HUES64 (cell line): Measurements from ENCODE around the gene SERTAD2. TPM values are rescaled to one million over a fixed set of nuclear protein-coding genes. Genes with fewer than 3 reads are reported as not detected.
A peak's percentile ranks its signal among the peaks of the same experiment; 100 is the strongest.

ENCODE experiments used
- H3K27ac ChIP-seq: 2 replicates; pipeline ENCODE4 v1.7.0; 2013; ENCODE audit warnings: low read depth, low read length, inconsistent platforms
- H3K27me3 ChIP-seq: 2 replicates; pipeline ENCODE4 v1.6.1; 2013; ENCODE audit warnings: mild to moderate bottlenecking, low read length; ENCODE audit not compliant: insufficient read depth
- H3K36me3 ChIP-seq: 2 replicates; pipeline ENCODE4 v1.6.1; 2013; ENCODE audit warnings: mild to moderate bottlenecking, low read length; ENCODE audit not compliant: insufficient read depth
- H3K4me1 ChIP-seq: 2 replicates; pipeline ENCODE4 v1.6.1; 2013; ENCODE audit warnings: mild to moderate bottlenecking, low read length, moderate library complexity; ENCODE audit not compliant: insufficient read depth
- H3K4me3 ChIP-seq: 2 replicates; pipeline ENCODE4 v1.5.1; 2013; ENCODE audit warnings: mild to moderate bottlenecking, low read length, moderate library complexity
- H3K9ac ChIP-seq: 2 replicates; pipeline ENCODE4 v1.6.1; 2013; ENCODE audit warnings: mild to moderate bottlenecking, low read depth, low read length
- H3K9me3 ChIP-seq: 2 replicates; pipeline ENCODE4 v1.6.1; 2013; ENCODE audit warnings: low read depth, low read length; ENCODE audit not compliant: insufficient read depth
- WGBS: fragments of 150-250, 120-280 bp; methylation state at CpG from one replicate; pipeline ENCODE4 v1.1.7; 2013; ENCODE audit warnings: missing lambda C conversion rate; 5-methylcytosine and 5-hydroxymethylcytosine counted together
- polyA plus RNA-seq, 2 experiments: library from polyadenylated mRNA; stranded (reverse); fragments of 50-300 nt; gene quantifications; one replicate each; pipeline ENCODE4 v1.2.3, GENCODE V29; 2013

SERTAD2 gene
- polyA plus RNA-seq (2013, experiment 1 of 2): 5.4 TPM
- 8.2 TPM for polyA plus RNA-seq (2013, experiment 2 of 2)

GRCh38 chr2:64653109-64654062 is at the start of gene SERTAD2:
SERTAD2 (minus strand) TSS chr2:64653913; CDS start chr2:64636871, 17,042 bp downstream.
- Histone ChIP-seq H3K4me1 (peaks cover 36% of the 10 kb centered on the region), H3K27ac (peak within 1 kb of the TSS; percentile 99), H3K9ac (peak within 1 kb of the TSS; percentile 91), H3K4me3 (peak within 1 kb of the TSS; percentile 65), H3K9me3 (no peaks in the 10 kb centered on the region), H3K27me3 (peaks cover 39% of the 10 kb centered on the region), H3K36me3 (no peaks in the 10 kb centered on the region)
- under 1% methylated on average over 108 of the region's 109 CpGs for WGBS

- no peak overlapping the region for H3K4me3 ChIP-seq
- WGBS: 97% methylated on average over 5 of the region's 5 CpGs
- peaks cover 9% of the 10 kb centered on the region; the same call in 1 of the 2 replicates for H3K4me1 ChIP-seq
- no peak overlapping the region for H3K9ac ChIP-seq
- H3K27me3 ChIP-seq: no peaks in the 10 kb centered on the region
- no peaks in the 10 kb centered on the region for H3K9me3 ChIP-seq
- no peaks in the 10 kb centered on the region for H3K36me3 ChIP-seq
- H3K27ac ChIP-seq: no peak overlapping the region
Measured at GRCh38 chr2:64700133-64700809, 46.6 kb upstream of the SERTAD2 start.

GRCh38 chr2:64699712-64700111 is 46.0 kb upstream of the SERTAD2 start:
- H3K4me3 ChIP-seq: no peak overlapping the region
- no peaks in the 10 kb centered on the region for H3K36me3 ChIP-seq
- peaks cover 9% of the 10 kb centered on the region; the same call in 1 of the 2 replicates for H3K4me1 ChIP-seq
- no peaks in the 10 kb centered on the region for H3K9me3 ChIP-seq
- H3K9ac ChIP-seq: no peak overlapping the region
- H3K27ac ChIP-seq: no peak overlapping the region
- WGBS: 86% methylated on average over 8 of the region's 8 CpGs
- H3K27me3 ChIP-seq: no peaks in the 10 kb centered on the region

GRCh38 chr2:64698668-64699444 is 45.1 kb upstream of the SERTAD2 start:
- H3K27me3 ChIP-seq: no peaks in the 10 kb centered on the region
- H3K36me3 ChIP-seq: no peaks in the 10 kb centered on the region
- WGBS: 90% methylated on average over 4 of the region's 4 CpGs
- H3K9me3 ChIP-seq: no peaks in the 10 kb centered on the region
- H3K9ac ChIP-seq: no peak overlapping the region
- no peak overlapping the region for H3K4me3 ChIP-seq
- no peak overlapping the region for H3K27ac ChIP-seq
- peaks cover 9% of the 10 kb centered on the region; the same call in 1 of the 2 replicates for H3K4me1 ChIP-seq

- Histone ChIP-seq H3K27ac (no peak overlapping the region), H3K36me3 (no peaks in the 10 kb centered on the region), H3K9ac (no peak overlapping the region), H3K9me3 (no peaks in the 10 kb centered on the region), H3K4me3 (no peak overlapping the region), H3K4me1 (peaks cover 9% of the 10 kb centered on the region; the same call in 1 of the 2 replicates), H3K27me3 (no peaks in the 10 kb centered on the region)
- 80% methylated on average over 2 of the region's 2 CpGs for WGBS
Measured at GRCh38 chr2:64698177-64698643, 44.5 kb upstream of the SERTAD2 start.

- Histone ChIP-seq H3K4me3 (no peak overlapping the region), H3K27me3 (no peaks in the 10 kb centered on the region), H3K36me3 (no peaks in the 10 kb centered on the region), H3K27ac (no peak overlapping the region), H3K9ac (no peak overlapping the region), H3K9me3 (no peaks in the 10 kb centered on the region), H3K4me1 (peaks cover 9% of the 10 kb centered on the region; the same call in 1 of the 2 replicates)
- WGBS: 91% methylated on average over 6 of the region's 6 CpGs
Measured at GRCh38 chr2:64697297-64698176, 43.8 kb upstream of the SERTAD2 start.

GRCh38 chr2:64696636-64697035 is 42.9 kb upstream of the SERTAD2 start:
- no peaks in the 10 kb centered on the region for H3K36me3 ChIP-seq
- H3K27ac ChIP-seq: no peak overlapping the region
- H3K27me3 ChIP-seq: no peaks in the 10 kb centered on the region
- H3K9me3 ChIP-seq: no peaks in the 10 kb centered on the region
- no peak overlapping the region for H3K9ac ChIP-seq
- H3K4me1 ChIP-seq: peaks cover 9% of the 10 kb centered on the region; the same call in 1 of the 2 replicates
- no peak overlapping the region for H3K4me3 ChIP-seq
- WGBS: no CpG with 5 or more reads among the region's 1 CpG

- Histone ChIP-seq H3K27ac (no peak overlapping the region), H3K9ac (no peak overlapping the region), H3K9me3 (no peaks in the 10 kb centered on the region), H3K27me3 (no peaks in the 10 kb centered on the region), H3K4me1 (peaks cover 9% of the 10 kb centered on the region; the same call in 1 of the 2 replicates), H3K4me3 (no peak overlapping the region), H3K36me3 (no peaks in the 10 kb centered on the region)
- 88% methylated on average over 1 of the region's 1 CpG for WGBS
Measured at GRCh38 chr2:64695721-64696261, 42.1 kb upstream of the SERTAD2 start.

DNA sequence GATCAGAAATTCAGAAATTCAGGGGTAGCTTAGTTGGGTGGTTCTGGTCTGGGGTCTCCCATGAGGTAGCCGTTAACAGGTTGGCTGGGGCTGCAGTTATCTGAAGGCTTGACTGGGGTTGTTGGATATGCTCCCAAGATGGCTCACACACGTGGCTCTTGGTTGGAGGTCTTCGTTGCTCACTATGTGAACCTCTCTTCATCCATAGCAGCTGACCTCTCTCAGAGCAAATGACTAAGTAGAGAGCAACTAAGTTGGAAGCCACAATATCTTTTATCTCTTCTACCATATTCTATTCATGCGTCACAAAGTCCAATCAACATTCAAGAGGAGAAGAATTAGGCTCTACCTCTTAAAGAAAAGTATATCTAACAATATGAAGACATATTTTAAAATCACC is 38.7 kb upstream of the SERTAD2 start:
- no peaks in the 10 kb centered on the region for H3K27me3 ChIP-seq
- 70% methylated on average over 4 of the region's 4 CpGs for WGBS
- H3K4me3 ChIP-seq: no peak overlapping the region
- H3K27ac ChIP-seq: no peak overlapping the region
- H3K4me1 ChIP-seq: peaks cover 9% of the 10 kb centered on the region; the same call in 1 of the 2 replicates
- no peaks in the 10 kb centered on the region for H3K36me3 ChIP-seq
- no peak overlapping the region for H3K9ac ChIP-seq
- no peaks in the 10 kb centered on the region for H3K9me3 ChIP-seq

- Histone ChIP-seq H3K27ac (no peak overlapping the region), H3K27me3 (no peaks in the 10 kb centered on the region), H3K4me1 (peaks cover 9% of the 10 kb centered on the region), H3K9me3 (no peaks in the 10 kb centered on the region), H3K9ac (no peak overlapping the region), H3K4me3 (no peak overlapping the region), H3K36me3 (no peaks in the 10 kb centered on the region)
Measured at GRCh38 chr2:64688909-64689308, 35.2 kb upstream of the SERTAD2 start.
